Activated CD4-positive, alpha-beta T cell treated with anti-CD3 and anti-CD28 coated beads for 36 hours (primary cell): ENCODE measurements around the gene CCT7. TPM values are rescaled to one million over a fixed set of nuclear protein-coding genes. Genes with fewer than 3 reads are reported as not detected.
A peak's percentile ranks its signal among the peaks of the same experiment; 100 is the strongest.
"Not testable (repeated sequence)": the region's sequence is repeated elsewhere in the genome, so short reads cannot be mapped to it uniquely, and the experiment has no call there.

Source experiments
- ATAC-seq: fragments of 200-7000 bp; cut with Tn5 transposase; one replicate; pipeline ENCODE4 v1.10.0; 2021; ENCODE audit warnings: mild to moderate bottlenecking, moderate library complexity
- CTCF ChIA-PET: fragments of 350-600 bp; sonication (Branson Sonifier 250); formaldehyde crosslinking; loops from one replicate; lab custom pipeline; 2021; ENCODE audit warnings: antibody characterized with exemption; lab: Charles Lee
- POLR2A ChIA-PET: fragments of 350-600 bp; sonication (Branson Sonifier 250); formaldehyde crosslinking; loops from one replicate; lab custom pipeline; 2021; ENCODE audit warnings: antibody characterized with exemption, inconsistent platforms; lab: Charles Lee
- DNase-seq: peaks from one replicate; pipeline ENCODE4 v3.0.0-alpha.2; 2020
- H3K27ac Mint-ChIP-seq: one replicate; pipeline ENCODE4 v1.8.0; 2021; ENCODE audit warnings: mixed read lengths
- H3K27me3 Mint-ChIP-seq: one replicate; pipeline ENCODE4 v1.8.0; 2021; ENCODE audit warnings: mixed read lengths
- H3K36me3 Mint-ChIP-seq: one replicate; pipeline ENCODE4 v1.8.0; 2021; ENCODE audit warnings: low read depth, mixed read lengths
- H3K4me1 Mint-ChIP-seq: one replicate; pipeline ENCODE4 v1.8.0; 2021; ENCODE audit warnings: mixed read lengths
- H3K4me3 Mint-ChIP-seq: one replicate; pipeline ENCODE4 v1.8.0; 2021; ENCODE audit warnings: mild to moderate bottlenecking, moderate library complexity, mixed read lengths
- H3K9me3 Mint-ChIP-seq: one replicate; pipeline ENCODE4 v1.8.0; 2021; ENCODE audit warnings: low read depth, mixed read lengths
- intact Hi-C, 2 experiments: fragments of 100-400 bp; cut with DNase I in 1 of 2; cut with micrococcal nuclease in 1 of 2; formaldehyde crosslinking; loops; one replicate each; pipeline versions ENCODE4 v1.14.2 to v1.15.1; 2022 to 2024; cut with DNase I, micrococcal nuclease
- total RNA-seq, 2 experiments: library from RNA; stranded (reverse); gene quantifications; one replicate each; pipeline ENCODE4 v1.2.3, GENCODE V29; 2021

Gene CCT7
- total RNA-seq, 2 experiments from 2014 or later, result 637 to 774 TPM

DNA sequence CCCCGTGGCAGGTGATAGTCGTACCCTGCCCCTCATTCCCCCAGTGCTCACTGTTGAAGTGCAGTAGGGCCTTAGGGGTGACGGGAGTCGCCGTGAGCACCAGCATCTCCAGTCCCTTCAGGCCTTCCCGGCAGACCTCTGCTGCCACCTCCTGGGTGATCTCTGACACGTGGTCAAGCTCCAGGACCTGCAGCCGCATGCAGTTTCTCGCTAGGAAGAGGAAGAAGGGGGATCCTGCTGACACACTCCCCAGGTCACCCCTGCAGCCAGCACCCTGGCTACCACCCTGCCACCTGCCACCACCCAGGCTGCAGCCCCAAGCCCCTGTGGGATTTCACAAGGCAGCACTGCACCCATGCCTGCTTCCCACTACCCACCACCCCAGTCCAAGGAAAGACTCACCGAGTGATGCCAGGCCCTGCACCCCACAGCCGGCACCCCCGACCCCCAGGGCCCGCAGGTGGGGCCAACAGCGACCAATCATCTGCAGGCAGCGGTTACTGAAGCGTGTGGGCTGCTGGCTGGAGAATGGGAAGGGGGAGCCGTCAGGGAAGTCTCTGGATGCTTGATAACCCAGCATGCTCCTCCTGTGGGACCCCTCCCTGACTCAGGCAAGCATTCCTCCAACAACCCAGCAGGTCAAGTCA, 26.4 kb downstream of the CCT7 start:
- no peaks in the 10 kb centered on the region for H3K4me1 Mint-ChIP-seq
- intact Hi-C loops, result no loop called here
- no peak overlapping the region for H3K4me3 Mint-ChIP-seq
- POLR2A ChIA-PET, result no interaction called here
- no peak overlapping the region for H3K27ac Mint-ChIP-seq
- no peaks in the 10 kb centered on the region for H3K27me3 Mint-ChIP-seq
- DNase-seq, result peak; percentile 41
- CTCF ChIA-PET, result no interaction called here
- no peak for ATAC-seq
- H3K36me3 Mint-ChIP-seq, result peaks cover 13% of the 10 kb centered on the region
- no peaks in the 10 kb centered on the region for H3K9me3 Mint-ChIP-seq

DNA sequence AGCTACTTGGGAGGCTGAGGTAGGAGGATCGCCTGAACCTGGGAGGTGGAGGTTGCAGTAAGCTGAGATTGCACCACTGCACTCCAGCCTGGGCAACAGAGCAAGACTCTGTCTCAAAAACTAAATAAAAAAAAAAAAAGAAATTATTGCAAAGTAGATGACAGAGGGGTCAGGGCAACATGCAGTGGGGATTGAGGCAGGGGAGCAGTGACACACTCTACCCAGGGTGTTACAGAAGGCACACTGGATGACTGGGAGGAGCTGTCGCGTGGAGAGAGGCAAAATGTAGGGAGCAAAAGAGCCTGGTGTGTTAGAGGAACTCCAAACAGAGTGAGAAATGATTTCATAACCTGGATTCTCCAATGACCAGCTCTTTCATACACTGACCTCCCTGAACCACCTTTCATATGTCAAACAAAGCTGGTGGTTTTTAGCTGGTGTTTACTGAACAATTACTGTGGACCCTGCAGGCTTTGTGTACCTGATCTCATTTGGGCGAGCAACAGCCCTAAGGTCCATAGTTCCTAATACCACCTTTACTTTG, 28.1 kb downstream of the CCT7 start:
- DNase-seq (no peak), ATAC-seq (no peak)
- intact Hi-C loops, result no loop called here
- Mint-ChIP-seq H3K4me1 (peaks cover 5% of the 10 kb centered on the region), H3K9me3 (no peaks in the 10 kb centered on the region), H3K4me3 (no peak overlapping the region), H3K36me3 (peaks cover 16% of the 10 kb centered on the region), H3K27me3 (no peaks in the 10 kb centered on the region), H3K27ac (no peak overlapping the region)
- ChIA-PET POLR2A (no interaction called here), CTCF (interaction anchor here (0.6 to 0.7 kb wide), 2 partner anchors 10 to 28 kb away, joined by 3 read pairs; no protein-coding TSS in a partner anchor)

DNA sequence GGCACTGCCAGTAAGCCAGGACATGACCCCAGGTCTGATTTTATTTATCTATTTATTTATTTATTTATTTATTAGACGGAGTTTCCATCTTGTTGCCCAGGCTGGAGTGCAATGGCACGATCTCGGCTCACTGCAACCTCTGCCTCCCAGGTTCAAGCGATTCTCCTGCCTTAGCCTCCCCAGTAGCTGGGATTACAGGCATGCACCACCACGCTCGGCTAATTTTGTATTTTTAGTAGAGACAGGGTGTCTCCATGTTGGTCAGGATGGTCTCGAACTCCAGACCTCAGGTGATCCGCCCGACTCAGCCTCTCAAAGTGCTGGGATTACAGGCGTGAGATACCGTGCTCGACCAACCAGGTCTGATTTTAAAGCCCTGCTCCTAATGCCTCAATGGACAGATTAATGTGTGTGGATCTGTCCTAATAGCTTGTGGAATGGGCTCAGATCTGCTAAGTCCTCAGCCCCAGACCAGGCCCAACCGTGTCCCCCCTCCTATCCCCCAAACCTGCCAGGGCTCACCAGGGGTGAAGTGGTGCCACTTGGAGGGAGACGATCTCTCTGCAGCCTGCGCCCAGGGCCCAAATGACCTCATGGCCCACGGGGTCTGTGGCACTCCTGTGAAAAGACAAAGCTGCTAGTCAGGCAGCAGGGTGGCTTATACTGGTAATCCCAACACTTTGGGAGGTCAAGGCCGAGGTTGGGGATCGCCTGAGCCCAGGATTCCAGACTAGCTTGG, 28.8 kb downstream of the CCT7 start:
- H3K27me3 Mint-ChIP-seq, H3K4me3 Mint-ChIP-seq, H3K4me1 Mint-ChIP-seq, intact Hi-C loops, ATAC-seq, DNase-seq, H3K27ac Mint-ChIP-seq, H3K9me3 Mint-ChIP-seq, POLR2A ChIA-PET: not testable (repeated sequence)
- CTCF ChIA-PET, result interaction anchor here (0.6 to 0.7 kb wide), 2 partner anchors 9 to 28 kb away, joined by 3 read pairs; no protein-coding TSS in a partner anchor
- H3K36me3 Mint-ChIP-seq, result peaks cover 18% of the 10 kb centered on the region

DNA sequence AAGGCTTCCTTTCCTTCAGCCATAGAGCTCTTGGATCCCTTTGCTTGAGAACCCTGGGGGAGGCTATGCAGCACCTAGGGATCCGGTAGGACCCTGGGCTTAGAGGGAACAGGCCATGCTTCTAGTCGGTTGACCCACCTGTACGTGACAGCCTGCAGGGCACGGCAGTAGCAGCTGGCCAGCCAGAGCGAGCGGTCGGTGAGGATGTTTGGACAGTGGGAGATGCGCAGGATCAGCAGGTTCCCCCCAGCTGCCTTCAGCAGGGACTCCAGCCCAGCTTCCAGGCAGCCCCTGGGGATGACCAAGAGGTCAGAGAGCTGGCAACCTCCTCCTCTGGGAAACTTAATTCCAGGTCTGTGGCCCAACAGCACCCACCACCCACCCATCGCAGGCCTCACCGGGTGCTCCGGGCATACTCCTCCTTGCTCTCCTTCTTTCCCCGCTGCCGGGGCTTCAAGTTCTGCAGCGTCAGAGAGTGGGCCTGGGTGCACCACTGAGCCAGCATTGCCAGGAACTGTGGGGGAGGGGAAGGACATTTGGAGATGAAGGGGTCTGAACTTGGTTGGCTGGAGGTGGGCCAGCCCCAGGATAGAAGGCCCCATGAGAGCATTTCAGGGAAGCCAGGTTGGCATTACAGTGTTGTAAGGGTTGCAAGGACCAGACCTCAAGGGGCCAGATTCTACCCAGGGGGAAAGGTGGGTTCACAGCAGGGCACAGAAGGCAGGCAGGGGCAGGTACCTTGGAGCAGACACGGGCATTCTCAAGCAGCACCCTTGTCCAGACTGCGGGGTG, 29.6 kb downstream of the CCT7 start:
- Mint-ChIP-seq H3K4me3 (no peak overlapping the region), H3K9me3 (no peaks in the 10 kb centered on the region), H3K4me1 (peaks cover 16% of the 10 kb centered on the region), H3K27me3 (no peaks in the 10 kb centered on the region), H3K27ac (no peak overlapping the region), H3K36me3 (peaks cover 23% of the 10 kb centered on the region)
- ChIA-PET POLR2A (no interaction called here), CTCF (no interaction called here)
- ATAC-seq (no peak), DNase-seq (no peak)
- intact Hi-C loops, result no loop called here

DNA sequence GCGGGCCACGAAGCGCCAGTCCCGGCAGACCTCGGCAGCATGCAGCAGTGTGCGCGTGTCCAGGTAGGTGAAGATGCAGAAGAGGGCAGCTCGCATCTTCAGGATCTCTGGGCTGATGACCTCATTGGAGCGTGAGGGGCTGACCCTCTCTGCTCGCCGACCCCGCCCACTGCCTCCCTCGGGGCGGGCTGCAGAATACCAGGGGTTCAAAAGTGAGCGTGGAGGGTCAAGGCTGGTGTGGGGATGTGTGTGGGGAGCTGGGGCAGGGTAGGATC, 30.2 kb downstream of the CCT7 start:
- Mint-ChIP-seq H3K36me3 (peaks cover 23% of the 10 kb centered on the region), H3K9me3 (no peaks in the 10 kb centered on the region), H3K4me1 (peaks cover 16% of the 10 kb centered on the region), H3K27ac (no peak overlapping the region), H3K4me3 (no peak overlapping the region), H3K27me3 (no peaks in the 10 kb centered on the region)
- CTCF ChIA-PET, result no interaction called here
- no peak for ATAC-seq
- POLR2A ChIA-PET, result no interaction called here
- intact Hi-C loops, result no loop called here
- DNase-seq, result no peak

DNA sequence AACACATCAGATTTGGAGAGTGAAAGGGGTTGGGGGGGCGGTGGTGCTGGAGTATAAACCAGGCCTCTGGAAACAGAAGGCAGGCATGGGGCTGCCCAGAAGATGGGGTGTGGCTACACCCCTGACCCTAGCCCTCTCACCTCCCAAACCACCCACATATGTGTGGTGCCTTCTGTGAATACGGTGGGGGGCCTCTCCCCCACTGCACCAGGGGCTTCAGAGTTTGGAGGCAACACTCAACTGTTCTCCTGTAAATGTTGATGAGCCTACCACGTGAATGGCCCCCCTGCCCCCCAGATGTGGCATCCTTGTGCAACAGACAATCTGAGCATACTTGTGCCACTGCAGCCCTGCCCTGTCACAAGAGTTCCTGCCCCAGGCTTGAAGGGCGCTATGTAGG, 30.7 kb downstream of the CCT7 start:
- H3K36me3 Mint-ChIP-seq, result peaks cover 19% of the 10 kb centered on the region
- DNase-seq, result no peak
- no peaks in the 10 kb centered on the region for H3K9me3 Mint-ChIP-seq
- no peak for ATAC-seq
- H3K4me3 Mint-ChIP-seq, result no peak overlapping the region
- intact Hi-C loops, result no loop called here
- POLR2A ChIA-PET, result no interaction called here
- H3K4me1 Mint-ChIP-seq, result peaks cover 18% of the 10 kb centered on the region
- H3K27me3 Mint-ChIP-seq, result no peaks in the 10 kb centered on the region
- CTCF ChIA-PET, result interaction anchor here (0.5 kb wide), 1 partner anchor 492 kb away, joined by 3 read pairs; no protein-coding TSS in a partner anchor
- H3K27ac Mint-ChIP-seq, result no peak overlapping the region

DNA sequence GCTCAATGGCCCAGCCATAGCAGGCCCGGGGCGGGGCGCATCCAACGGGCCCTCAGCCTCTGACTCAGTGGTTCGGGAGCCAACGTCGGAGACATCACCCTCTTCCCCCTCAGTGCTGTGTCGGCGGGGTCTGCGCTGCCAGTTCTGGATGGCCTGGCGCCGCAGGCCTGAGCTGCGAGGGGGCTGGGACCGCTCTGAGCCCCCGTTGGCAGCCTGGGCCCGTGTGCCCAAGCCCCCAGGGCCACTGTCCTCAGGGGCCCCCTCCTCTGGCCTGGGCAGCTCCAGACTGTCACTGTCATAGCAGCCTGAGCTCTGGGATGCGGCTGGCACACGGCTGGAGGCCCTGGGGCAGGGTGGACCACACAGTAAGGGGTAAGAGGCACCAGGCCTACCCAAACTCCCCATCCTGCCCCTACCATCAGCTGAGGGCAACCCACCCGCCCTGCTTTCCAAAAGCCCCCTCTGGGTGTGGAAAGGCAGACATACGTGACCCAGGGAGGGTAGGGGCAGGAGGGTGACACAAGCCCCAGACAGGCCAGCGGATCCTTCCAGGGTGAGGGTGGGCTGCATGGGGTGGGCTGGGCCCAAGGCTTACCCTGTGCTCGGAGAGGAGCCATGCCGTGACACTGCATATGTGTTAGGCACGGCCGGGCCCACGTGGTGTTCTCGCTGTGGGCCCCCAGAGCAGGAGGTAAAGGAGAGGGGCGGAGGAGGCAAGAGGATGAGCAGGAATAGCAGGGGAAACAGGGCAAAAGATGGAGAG, 31.4 kb downstream of the CCT7 start:
- Mint-ChIP-seq H3K4me1 (peaks cover 21% of the 10 kb centered on the region), H3K36me3 (peaks cover 18% of the 10 kb centered on the region)

DNA sequence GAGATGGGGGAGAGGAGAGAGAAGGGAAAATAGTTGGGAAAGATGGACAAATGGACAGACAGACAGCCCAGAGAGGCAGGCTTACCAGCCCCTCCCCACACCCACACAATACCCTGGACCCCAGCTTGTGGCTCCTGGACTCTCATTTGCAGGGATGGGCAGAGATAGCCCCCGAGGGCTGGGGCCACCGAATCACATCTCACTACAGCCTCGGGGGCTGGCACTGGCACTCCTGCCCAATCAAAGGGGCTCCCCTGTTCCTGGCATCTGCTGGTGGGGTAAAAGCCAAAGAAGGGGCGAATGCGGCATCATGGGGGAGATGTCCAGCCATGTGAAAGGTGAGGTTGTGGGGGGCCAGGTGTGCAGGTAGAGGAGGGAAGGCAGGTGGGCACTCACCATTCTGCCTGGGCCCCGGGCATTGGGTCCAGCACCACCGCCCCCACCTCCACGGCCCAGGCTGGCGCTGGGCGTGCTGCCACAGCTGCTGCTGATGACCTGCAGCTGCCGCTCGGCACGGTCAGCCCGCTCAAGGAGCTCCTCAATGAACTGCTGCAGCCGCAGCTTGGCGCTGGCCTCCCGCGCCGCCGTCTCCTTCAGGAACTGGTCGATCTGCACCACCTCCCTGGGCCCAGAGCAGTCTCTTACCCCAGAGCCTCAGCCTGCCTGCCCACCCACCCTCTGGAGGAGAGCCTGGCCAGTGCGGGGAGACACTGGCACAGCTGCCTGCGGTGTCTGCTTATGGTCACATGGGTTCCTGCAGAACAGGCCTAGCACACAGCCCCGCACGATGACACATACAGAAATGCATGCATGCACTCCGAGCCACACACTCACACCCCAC, 32.2 kb downstream of the CCT7 start:
- Mint-ChIP-seq H3K27me3 (no peaks in the 10 kb centered on the region), H3K27ac (no peak overlapping the region), H3K36me3 (peaks cover 18% of the 10 kb centered on the region), H3K9me3 (no peaks in the 10 kb centered on the region), H3K4me3 (no peak overlapping the region), H3K4me1 (peaks cover 21% of the 10 kb centered on the region)
- ChIA-PET POLR2A (interaction anchor here (0.6 kb wide), 1 partner anchor 43 kb away, joined by 3 read pairs; no protein-coding TSS in a partner anchor), CTCF (no interaction called here)
- ATAC-seq (no peak), DNase-seq (no peak)
- intact Hi-C loops, result no loop called here

More for the DNA sequence above, 31.4 kb downstream of the CCT7 start:
- Mint-ChIP-seq H3K27ac (no peak overlapping the region), H3K4me3 (no peak overlapping the region), H3K9me3 (no peaks in the 10 kb centered on the region), H3K27me3 (no peaks in the 10 kb centered on the region)
- CTCF ChIA-PET, result interaction anchor here (0.5 kb wide), 1 partner anchor 493 kb away, joined by 3 read pairs; no protein-coding TSS in a partner anchor
- POLR2A ChIA-PET, result no interaction called here
- ATAC-seq, result no peak
- no peak for DNase-seq
- intact Hi-C loops, result no loop called here

DNA sequence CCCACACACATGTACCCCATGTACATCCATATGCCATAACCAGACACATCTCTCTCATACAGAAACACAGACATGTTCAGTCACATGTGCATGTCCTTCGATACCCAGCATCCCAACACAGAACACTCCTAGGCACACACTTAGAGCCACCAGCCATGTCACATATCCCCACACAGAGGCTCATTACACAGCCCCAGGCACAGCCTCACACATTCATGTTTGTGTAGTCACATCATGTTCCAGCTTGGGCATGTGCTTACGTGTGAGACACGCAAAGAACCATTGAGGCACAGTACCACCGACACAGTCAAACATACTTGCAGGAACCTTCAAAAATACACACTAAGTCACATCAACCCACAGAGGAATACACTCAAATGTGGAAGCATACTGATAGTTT, 32.9 kb downstream of the CCT7 start:
- Mint-ChIP-seq H3K27ac (no peak overlapping the region), H3K9me3 (no peaks in the 10 kb centered on the region), H3K36me3 (peaks cover 18% of the 10 kb centered on the region), H3K4me3 (no peak overlapping the region), H3K4me1 (peaks cover 21% of the 10 kb centered on the region), H3K27me3 (no peaks in the 10 kb centered on the region)
- CTCF ChIA-PET, result no interaction called here
- intact Hi-C loops, result no loop called here
- DNase-seq, result no peak
- ATAC-seq, result no peak
- POLR2A ChIA-PET, result interaction anchor here (0.6 kb wide), 1 partner anchor 42 kb away, joined by 3 read pairs; no protein-coding TSS in a partner anchor

DNA sequence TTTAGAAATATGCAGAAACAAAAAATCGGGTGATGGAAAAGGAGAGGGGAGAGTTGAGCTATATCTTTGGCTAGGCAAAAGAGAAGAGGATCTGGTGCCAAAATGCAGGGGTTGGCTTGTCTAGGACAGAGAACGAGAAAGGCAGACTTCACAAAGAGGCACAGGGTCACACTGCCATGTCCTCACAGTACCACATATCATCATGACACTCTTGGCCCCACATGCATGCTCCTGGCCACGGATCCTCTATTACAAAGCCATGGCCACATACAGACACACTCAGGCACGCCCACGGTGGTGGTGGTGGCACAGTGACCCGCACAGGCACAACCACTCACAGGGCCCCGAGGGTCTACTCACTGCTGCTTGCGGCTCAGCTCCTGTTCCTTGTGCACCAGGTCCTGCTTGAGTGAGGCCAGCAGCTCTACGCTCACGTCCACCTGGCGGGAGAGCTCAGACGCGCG, 34.3 kb downstream of the CCT7 start:
- CTCF ChIA-PET, result interaction anchor here (0.6 to 1.8 kb wide), 6 partner anchors 21 to 166 kb away, joined by 3 to 7 read pairs (median 3); partner anchors contain the start of gene RAB11FIP5
- intact Hi-C loops, result no loop called here
- H3K36me3 Mint-ChIP-seq, result peaks cover 17% of the 10 kb centered on the region
- DNase-seq (no peak), ATAC-seq (no peak)
- H3K27me3 Mint-ChIP-seq, result no peaks in the 10 kb centered on the region
- peaks cover 21% of the 10 kb centered on the region for H3K4me1 Mint-ChIP-seq
- H3K27ac Mint-ChIP-seq, result no peak overlapping the region
- POLR2A ChIA-PET, result interaction anchor here (0.7 kb wide), 1 partner anchor 18 kb away, joined by 3 read pairs; no protein-coding TSS in a partner anchor
- H3K9me3 Mint-ChIP-seq, result no peaks in the 10 kb centered on the region
- peak overlapping the region; percentile 18 for H3K4me3 Mint-ChIP-seq
